ENCODE results near the gene GPANK1. TPM values are rescaled to one million over a fixed set of nuclear protein-coding genes. Genes with fewer than 3 reads are reported as not detected.

Gene GPANK1
- total and polyA plus RNA-seq, 9 of the 15 experiments (the other 6 are each of a cell fraction or from before 2014, with no cell fraction given) = 32.2 to 111 (median 46.3) TPM

DNA sequence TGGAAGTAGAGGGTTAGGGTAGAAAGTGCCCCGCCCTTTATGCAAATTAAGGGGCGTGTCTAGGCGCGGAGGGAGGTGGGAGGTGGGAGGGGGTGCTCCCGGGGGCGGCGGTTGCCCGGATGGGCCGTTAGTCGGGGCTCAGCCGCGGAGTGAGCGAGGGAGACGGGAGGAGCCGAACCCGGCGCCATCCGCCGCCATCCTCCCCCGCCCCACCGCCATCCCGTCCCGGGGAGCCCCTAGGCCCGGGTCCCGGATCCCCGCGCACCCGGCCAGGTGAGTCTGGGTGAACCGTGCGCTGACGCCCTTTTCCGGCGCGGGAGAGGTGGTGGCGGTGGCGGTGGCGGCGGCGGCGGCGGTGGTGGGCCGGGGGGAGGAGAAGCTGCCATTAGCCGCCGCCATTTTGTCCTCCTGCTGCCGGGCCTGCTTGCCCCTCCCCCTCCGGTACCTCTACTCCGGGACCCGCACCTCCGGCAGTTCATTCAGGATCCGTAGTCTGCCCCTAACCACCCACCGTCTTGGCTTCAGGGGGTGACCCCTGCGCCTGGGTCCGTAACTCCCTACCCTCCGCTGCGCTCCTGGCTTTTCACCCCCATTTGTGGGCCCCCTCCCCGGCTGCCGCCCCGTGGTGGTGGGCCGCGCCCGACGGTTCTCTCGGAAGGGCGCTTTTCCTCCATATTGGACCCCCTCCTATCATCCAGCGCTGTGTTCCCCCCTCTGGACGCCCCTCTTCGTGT, 44.0 kb downstream of the GPANK1 start, which contains the start of gene PRRC2A (continued):
- TF ChIP-seq, protein P1, sequence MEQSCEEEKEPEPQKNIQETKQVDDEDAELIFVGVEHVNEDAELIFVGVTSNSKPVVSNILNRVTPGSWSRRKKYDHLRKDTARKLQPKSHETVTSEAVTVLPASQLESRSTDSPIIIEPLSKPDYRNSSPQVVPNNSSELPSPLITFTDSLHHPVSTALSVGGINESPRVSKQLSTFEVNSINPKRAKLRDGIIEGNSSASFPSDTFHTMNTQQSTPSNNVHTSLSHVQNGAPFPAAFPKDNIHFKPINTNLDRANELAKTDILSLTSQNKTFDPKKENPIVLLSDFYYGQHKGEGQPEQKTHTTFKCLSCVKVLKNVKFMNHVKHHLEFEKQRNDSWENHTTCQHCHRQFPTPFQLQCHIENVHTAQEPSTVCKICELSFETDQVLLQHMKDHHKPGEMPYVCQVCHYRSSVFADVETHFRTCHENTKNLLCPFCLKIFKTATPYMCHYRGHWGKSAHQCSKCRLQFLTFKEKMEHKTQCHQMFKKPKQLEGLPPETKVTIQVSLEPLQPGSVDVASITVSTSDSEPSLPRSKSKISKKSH (CRISPR knock-in tag; IDR thresholded peaks at IDR 0.05) = no peak
- TF ChIP-seq HIVEP1 (CRISPR knock-in tag; IDR thresholded peaks at IDR 0.05) (peak; percentile 85), ZNF561 (CRISPR knock-in tag; conservative IDR thresholded peaks at IDR 0.05) (no peak), ZBED1 (IDR thresholded peaks at IDR 0.05) (0 out of 2 replicates have a peak, but pooled peaks have one; percentile 51), TRIM28 (IDR thresholded peaks at IDR 0.05) (peak; percentile 68; the same call in 1 of the 2 replicates), MEF2A (IDR thresholded peaks at IDR 0.05; ENCODE audit: control insufficient read depth, low read depth, low read length) (no peak), HDAC3 (IDR thresholded peaks at IDR 0.05; ENCODE audit: borderline replicate concordance, partially characterized antibody) (peak; percentile 30), LEF1 (IDR thresholded peaks at IDR 0.05) (no peak), CBX5 (IDR thresholded peaks at IDR 0.05; ENCODE audit: borderline replicate concordance, low read depth) (no peak)
- TF ChIP-seq, protein P2, sequence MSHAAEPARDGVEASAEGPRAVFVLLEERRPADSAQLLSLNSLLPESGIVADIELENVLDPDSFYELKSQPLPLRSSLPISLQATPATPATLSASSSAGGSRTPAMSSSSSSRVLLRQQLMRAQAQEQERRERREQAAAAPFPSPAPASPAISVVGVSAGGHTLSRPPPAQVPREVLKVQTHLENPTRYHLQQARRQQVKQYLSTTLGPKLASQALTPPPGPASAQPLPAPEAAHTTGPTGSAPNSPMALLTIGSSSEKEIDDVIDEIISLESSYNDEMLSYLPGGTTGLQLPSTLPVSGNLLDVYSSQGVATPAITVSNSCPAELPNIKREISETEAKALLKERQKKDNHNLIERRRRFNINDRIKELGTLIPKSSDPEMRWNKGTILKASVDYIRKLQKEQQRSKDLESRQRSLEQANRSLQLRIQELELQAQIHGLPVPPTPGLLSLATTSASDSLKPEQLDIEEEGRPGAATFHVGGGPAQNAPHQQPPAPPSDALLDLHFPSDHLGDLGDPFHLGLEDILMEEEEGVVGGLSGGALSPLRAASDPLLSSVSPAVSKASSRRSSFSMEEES (CRISPR knock-in tag; IDR thresholded peaks at IDR 0.05) = no peak
- TF ChIP-seq, protein P3, sequence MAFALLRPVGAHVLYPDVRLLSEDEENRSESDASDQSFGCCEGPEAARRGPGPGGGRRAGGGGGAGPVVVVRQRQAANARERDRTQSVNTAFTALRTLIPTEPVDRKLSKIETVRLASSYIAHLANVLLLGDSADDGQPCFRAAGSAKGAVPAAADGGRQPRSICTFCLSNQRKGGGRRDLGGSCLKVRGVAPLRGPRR (CRISPR knock-in tag; IDR thresholded peaks at IDR 0.05) = no peak
- TF ChIP-seq, protein P4, sequence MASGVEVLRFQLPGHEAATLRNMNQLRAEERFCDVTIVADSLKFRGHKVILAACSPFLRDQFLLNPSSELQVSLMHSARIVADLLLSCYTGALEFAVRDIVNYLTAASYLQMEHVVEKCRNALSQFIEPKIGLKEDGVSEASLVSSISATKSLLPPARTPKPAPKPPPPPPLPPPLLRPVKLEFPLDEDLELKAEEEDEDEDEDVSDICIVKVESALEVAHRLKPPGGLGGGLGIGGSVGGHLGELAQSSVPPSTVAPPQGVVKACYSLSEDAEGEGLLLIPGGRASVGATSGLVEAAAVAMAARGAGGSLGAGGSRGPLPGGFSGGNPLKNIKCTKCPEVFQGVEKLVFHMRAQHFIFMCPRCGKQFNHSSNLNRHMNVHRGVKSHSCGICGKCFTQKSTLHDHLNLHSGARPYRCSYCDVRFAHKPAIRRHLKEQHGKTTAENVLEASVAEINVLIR (CRISPR knock-in tag; IDR thresholded peaks at IDR 0.05) = no peak
- TF ChIP-seq, protein P5, sequence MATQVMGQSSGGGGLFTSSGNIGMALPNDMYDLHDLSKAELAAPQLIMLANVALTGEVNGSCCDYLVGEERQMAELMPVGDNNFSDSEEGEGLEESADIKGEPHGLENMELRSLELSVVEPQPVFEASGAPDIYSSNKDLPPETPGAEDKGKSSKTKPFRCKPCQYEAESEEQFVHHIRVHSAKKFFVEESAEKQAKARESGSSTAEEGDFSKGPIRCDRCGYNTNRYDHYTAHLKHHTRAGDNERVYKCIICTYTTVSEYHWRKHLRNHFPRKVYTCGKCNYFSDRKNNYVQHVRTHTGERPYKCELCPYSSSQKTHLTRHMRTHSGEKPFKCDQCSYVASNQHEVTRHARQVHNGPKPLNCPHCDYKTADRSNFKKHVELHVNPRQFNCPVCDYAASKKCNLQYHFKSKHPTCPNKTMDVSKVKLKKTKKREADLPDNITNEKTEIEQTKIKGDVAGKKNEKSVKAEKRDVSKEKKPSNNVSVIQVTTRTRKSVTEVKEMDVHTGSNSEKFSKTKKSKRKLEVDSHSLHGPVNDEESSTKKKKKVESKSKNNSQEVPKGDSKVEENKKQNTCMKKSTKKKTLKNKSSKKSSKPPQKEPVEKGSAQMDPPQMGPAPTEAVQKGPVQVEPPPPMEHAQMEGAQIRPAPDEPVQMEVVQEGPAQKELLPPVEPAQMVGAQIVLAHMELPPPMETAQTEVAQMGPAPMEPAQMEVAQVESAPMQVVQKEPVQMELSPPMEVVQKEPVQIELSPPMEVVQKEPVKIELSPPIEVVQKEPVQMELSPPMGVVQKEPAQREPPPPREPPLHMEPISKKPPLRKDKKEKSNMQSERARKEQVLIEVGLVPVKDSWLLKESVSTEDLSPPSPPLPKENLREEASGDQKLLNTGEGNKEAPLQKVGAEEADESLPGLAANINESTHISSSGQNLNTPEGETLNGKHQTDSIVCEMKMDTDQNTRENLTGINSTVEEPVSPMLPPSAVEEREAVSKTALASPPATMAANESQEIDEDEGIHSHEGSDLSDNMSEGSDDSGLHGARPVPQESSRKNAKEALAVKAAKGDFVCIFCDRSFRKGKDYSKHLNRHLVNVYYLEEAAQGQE (IDR thresholded peaks at IDR 0.05; ENCODE audit: borderline replicate concordance) = no peak
- TF ChIP-seq, protein P5 (CRISPR knock-in tag; IDR thresholded peaks at IDR 0.05; ENCODE audit: low read depth) = peak; percentile 65; the same call in 1 of the 2 replicates
